WERI-Rb-1 (cell line): ENCODE measurements around the gene GNAO1.

Experiments used
- DNase-seq: peaks from one replicate; pipeline ENCODE4 v3.0.0-alpha.2; 2020
- H3K27ac ChIP-seq: fragments of 250-450 bp; sonication (Bioruptor Pico); 2 replicates; pipeline ENCODE4 v1.5.1; 2020; ENCODE audit warnings: mild to moderate bottlenecking, moderate library complexity
- H3K27me3 ChIP-seq: fragments of 250-450 bp; sonication (Bioruptor Pico); 2 replicates; pipeline ENCODE4 v1.5.1; 2021; ENCODE audit warnings: mild to moderate bottlenecking, low read depth, moderate library complexity; ENCODE audit not compliant: insufficient read depth, severe bottlenecking
- H3K36me3 ChIP-seq: fragments of 250-450 bp; sonication (Bioruptor Pico); 2 replicates; pipeline ENCODE4 v1.5.1; 2020; ENCODE audit warnings: mild to moderate bottlenecking, moderate library complexity
- H3K4me3 ChIP-seq: 2 replicates; pipeline ENCODE4 v1.5.1; 2011; ENCODE audit warnings: low read depth, mild to moderate bottlenecking, control low read depth, low read length
- H3K9me3 ChIP-seq: fragments of 250-450 bp; sonication (Bioruptor Pico); 2 replicates; pipeline ENCODE4 v1.5.1; 2021; ENCODE audit warnings: mild to moderate bottlenecking, moderate library complexity; ENCODE audit not compliant: severe bottlenecking
- CTCF ChIP-seq: IDR thresholded peaks from 2 replicates; pipeline ENCODE4 v1.5.1; 2011; ENCODE audit warnings: low read depth, mild to moderate bottlenecking, control low read depth, inconsistent platforms, low read length

The GNAO1 gene

GRCh38 chr16:56264609-56264972, 73.3 kb downstream of the GNAO1 start:
- peaks cover 3% of the 10 kb centered on the region; the same call in 1 of the 2 replicates for H3K36me3 ChIP-seq
- H3K4me3 ChIP-seq = no peak overlapping the region
- H3K27ac ChIP-seq = no peak overlapping the region
- no peak for TF ChIP-seq CTCF
- no peaks in the 10 kb centered on the region for H3K9me3 ChIP-seq
- H3K27me3 ChIP-seq = no peaks in the 10 kb centered on the region
- DNase-seq = no peak

- no peaks in the 10 kb centered on the region; the same call in 1 of the 2 replicates for H3K36me3 ChIP-seq
- no peaks in the 10 kb centered on the region for H3K9me3 ChIP-seq
- DNase-seq = no peak
- no peak overlapping the region for H3K27ac ChIP-seq
- no peaks in the 10 kb centered on the region for H3K27me3 ChIP-seq
- TF ChIP-seq CTCF = no peak
- no peak overlapping the region for H3K4me3 ChIP-seq
Measured at GRCh38 chr16:56265184-56265583, 73.9 kb downstream of the GNAO1 start.

GRCh38 chr16:56265746-56266145, 74.5 kb downstream of the GNAO1 start:
- H3K27ac ChIP-seq = no peak overlapping the region
- no peaks in the 10 kb centered on the region for H3K9me3 ChIP-seq
- no peaks in the 10 kb centered on the region; the same call in 1 of the 2 replicates for H3K36me3 ChIP-seq
- DNase-seq = no peak
- no peak for TF ChIP-seq CTCF
- no peaks in the 10 kb centered on the region for H3K27me3 ChIP-seq
- H3K4me3 ChIP-seq = no peak overlapping the region

- DNase-seq = no peak
- no peaks in the 10 kb centered on the region for H3K27me3 ChIP-seq
- no peaks in the 10 kb centered on the region; the same call in 1 of the 2 replicates for H3K36me3 ChIP-seq
- no peak overlapping the region for H3K4me3 ChIP-seq
- no peaks in the 10 kb centered on the region for H3K9me3 ChIP-seq
- no peak overlapping the region for H3K27ac ChIP-seq
- no peak for TF ChIP-seq CTCF
Measured at GRCh38 chr16:56266641-56267607, 75.6 kb downstream of the GNAO1 start.

- H3K27me3 ChIP-seq = no peaks in the 10 kb centered on the region
- no peak overlapping the region for H3K27ac ChIP-seq
- H3K36me3 ChIP-seq = no peaks in the 10 kb centered on the region; the same call in 1 of the 2 replicates
- DNase-seq = no peak
- no peak overlapping the region for H3K4me3 ChIP-seq
- no peak for TF ChIP-seq CTCF
- H3K9me3 ChIP-seq = no peaks in the 10 kb centered on the region
Measured at GRCh38 chr16:56267888-56268287, 76.6 kb downstream of the GNAO1 start.
